Neutrophil (primary cell): ENCODE data around the gene NARF.

Experiments used
- H3K27ac ChIP-seq: fragments of 200-600 bp; sonication (generic); 2 replicates; pipeline ENCODE4 v1.5.1; 2016; ENCODE audit warnings: mild to moderate bottlenecking, moderate library complexity
- H3K27me3 ChIP-seq: fragments of 200-600 bp; sonication (generic); 2 replicates; pipeline ENCODE4 v1.6.0; 2016; ENCODE audit warnings: mild to moderate bottlenecking
- H3K36me3 ChIP-seq: fragments of 200-600 bp; sonication (generic); 2 replicates; pipeline ENCODE4 v1.5.1; 2017
- H3K4me1 ChIP-seq, 2 experiments: fragments of 200-600 bp in 1 of 2; sonication (generic) in 1 of 2; 1 replicate in 1 of 2; 2 replicates in 1 of 2; pipeline versions ENCODE4 v1.5.1 to v1.6.1; 2013 to 2016; ENCODE audit warnings: low read depth in 1 of 2, low read length in 1 of 2, mild to moderate bottlenecking in 1 of 2, moderate library complexity in 1 of 2; ENCODE audit not compliant: control insufficient read depth in 1 of 2, insufficient read depth in 1 of 2
- H3K4me3 ChIP-seq, 2 experiments: fragments of 200-600 bp in 1 of 2; sonication (generic) in 1 of 2; 1 replicate in 1 of 2; 2 replicates in 1 of 2; pipeline ENCODE4 v1.5.1; 2013 to 2016; ENCODE audit warnings: low read depth in 1 of 2, low read length in 1 of 2, mild to moderate bottlenecking in 1 of 2, moderate library complexity in 1 of 2
- H3K9me3 ChIP-seq: fragments of 200-600 bp; sonication (generic); 2 replicates; pipeline ENCODE4 v1.5.1; 2016
- TF ChIP-seq, protein P1 (sequence below): fragments of 200-600 bp; sonication (generic); IDR thresholded peaks from 2 replicates; pipeline ENCODE4 v1.5.1; 2016; ENCODE audit warnings: antibody characterized with exemption

The NARF gene

DNA sequence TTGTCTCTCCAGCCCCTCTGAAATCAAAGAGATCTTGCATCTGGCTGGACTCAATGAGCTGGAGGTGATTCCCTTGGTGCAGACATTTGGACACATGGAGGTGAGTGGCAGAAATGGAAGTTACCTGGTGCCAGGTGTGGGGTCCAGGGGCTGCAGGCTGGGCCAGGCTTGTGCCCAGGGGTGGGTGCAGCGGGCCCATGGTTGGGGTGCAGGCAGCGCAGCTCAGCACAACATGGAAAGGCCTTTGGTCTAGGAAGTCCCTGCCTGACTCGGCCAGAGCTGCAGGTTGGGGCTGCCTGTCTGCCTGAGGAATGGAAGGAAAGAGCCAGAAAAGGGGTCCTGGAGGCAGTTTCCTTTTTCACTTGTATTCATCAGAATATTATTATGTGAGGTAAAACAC lies 30.0 kb upstream of the NARF start:
- no peak overlapping the region for H3K27ac ChIP-seq
- H3K27me3 ChIP-seq, result no peaks in the 10 kb centered on the region
- H3K36me3 ChIP-seq, result no peaks in the 10 kb centered on the region
- TF ChIP-seq, protein P1, sequence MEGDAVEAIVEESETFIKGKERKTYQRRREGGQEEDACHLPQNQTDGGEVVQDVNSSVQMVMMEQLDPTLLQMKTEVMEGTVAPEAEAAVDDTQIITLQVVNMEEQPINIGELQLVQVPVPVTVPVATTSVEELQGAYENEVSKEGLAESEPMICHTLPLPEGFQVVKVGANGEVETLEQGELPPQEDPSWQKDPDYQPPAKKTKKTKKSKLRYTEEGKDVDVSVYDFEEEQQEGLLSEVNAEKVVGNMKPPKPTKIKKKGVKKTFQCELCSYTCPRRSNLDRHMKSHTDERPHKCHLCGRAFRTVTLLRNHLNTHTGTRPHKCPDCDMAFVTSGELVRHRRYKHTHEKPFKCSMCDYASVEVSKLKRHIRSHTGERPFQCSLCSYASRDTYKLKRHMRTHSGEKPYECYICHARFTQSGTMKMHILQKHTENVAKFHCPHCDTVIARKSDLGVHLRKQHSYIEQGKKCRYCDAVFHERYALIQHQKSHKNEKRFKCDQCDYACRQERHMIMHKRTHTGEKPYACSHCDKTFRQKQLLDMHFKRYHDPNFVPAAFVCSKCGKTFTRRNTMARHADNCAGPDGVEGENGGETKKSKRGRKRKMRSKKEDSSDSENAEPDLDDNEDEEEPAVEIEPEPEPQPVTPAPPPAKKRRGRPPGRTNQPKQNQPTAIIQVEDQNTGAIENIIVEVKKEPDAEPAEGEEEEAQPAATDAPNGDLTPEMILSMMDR, result no peak
- H3K4me1 ChIP-seq, result no peaks in the 10 kb centered on the region
- no peaks in the 10 kb centered on the region for H3K9me3 ChIP-seq
- H3K4me3 ChIP-seq, result no peak overlapping the region

DNA sequence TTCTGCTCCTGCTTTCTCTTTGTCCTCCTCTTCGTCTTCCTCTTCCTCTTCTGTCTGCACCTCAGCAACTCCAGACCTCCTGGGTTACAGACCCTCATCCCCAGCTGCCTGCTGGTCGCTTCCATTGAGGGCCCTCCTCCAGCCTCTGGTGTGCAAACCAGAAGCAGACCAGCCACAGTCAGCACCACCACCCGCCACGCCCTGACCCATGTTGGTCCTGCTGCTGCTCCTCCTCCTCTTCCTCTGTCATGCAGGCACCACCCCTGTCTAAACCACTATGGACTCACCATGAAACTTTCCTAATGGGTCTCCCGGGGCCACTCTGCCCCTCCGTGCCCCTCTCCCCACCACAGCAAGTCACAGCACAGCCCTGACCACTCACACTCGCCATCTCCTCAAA lies 28.7 kb upstream of the NARF start:
- H3K9me3 ChIP-seq, result no peaks in the 10 kb centered on the region
- no peak overlapping the region for H3K4me3 ChIP-seq
- H3K27me3 ChIP-seq, result no peaks in the 10 kb centered on the region
- H3K36me3 ChIP-seq, result peaks cover 5% of the 10 kb centered on the region
- H3K27ac ChIP-seq, result no peak overlapping the region
- no peaks in the 10 kb centered on the region for H3K4me1 ChIP-seq
- TF ChIP-seq, protein P1, result no peak

DNA sequence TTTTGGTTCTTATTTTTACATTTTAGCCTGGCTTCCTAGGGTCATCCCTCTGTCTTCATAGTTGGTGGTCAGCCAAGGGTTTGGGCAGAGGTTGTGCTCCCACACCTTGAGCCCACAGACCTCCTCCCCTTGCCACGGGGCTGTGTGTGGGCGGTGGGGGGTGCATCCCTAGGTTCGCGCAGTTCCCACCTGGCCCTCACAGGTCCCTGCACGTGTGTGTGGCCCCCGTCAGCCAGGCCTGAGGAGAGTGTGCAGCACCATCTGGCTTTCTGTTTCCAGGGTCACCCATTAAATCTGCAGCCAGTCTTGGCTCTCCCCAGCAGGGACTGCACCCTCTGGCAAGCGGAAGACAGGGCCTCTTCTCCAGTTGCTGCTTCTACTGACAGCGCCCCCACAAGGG lies 26.5 kb upstream of the NARF start:
- no peak overlapping the region for H3K4me3 ChIP-seq

DNA sequence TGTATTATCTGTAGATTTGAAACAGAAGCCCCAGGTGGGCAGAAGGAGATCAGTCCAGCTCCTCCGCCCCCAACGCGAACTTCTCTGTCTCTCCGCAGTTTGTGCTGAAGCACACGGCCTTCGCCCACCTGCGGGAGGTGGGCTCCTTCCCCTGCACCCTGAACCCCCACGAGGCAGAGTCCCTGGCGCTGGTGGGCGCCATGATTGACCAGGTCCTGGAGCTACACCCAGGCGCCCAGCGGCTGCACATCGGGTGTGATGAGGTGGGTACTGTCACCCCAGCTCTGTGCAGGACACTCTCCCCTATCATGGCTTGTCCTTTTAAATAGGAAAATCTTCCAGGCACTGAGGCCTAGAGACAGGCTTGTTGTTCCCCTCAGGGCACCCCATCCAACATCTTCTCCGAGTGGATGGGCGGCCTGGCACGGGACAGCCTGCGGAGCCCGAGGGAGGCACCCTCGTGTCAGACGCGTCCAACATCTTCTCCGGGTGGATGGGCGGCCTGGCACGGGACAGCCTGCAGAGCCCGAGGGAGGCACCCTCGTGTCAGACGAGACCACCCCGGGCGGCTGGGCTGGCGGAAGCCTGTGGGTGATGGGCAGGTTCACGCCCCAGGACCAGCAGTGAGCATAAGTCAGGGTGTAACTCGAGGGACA lies 24.9 kb upstream of the NARF start:
- peaks cover 36% of the 10 kb centered on the region for H3K36me3 ChIP-seq
- H3K9me3 ChIP-seq, result no peaks in the 10 kb centered on the region
- TF ChIP-seq, protein P1, result no peak
- H3K4me1 ChIP-seq, result no peaks in the 10 kb centered on the region
- H3K27me3 ChIP-seq, result no peaks in the 10 kb centered on the region
- H3K4me3 ChIP-seq, result no peak overlapping the region
- H3K27ac ChIP-seq, result no peak overlapping the region

More for the DNA sequence above, 26.5 kb upstream of the NARF start:
- H3K27ac ChIP-seq, result no peak overlapping the region
- H3K4me1 ChIP-seq, result no peaks in the 10 kb centered on the region
- TF ChIP-seq, protein P1, result no peak
- H3K9me3 ChIP-seq, result no peaks in the 10 kb centered on the region
- no peaks in the 10 kb centered on the region for H3K27me3 ChIP-seq
- peaks cover 26% of the 10 kb centered on the region for H3K36me3 ChIP-seq

DNA sequence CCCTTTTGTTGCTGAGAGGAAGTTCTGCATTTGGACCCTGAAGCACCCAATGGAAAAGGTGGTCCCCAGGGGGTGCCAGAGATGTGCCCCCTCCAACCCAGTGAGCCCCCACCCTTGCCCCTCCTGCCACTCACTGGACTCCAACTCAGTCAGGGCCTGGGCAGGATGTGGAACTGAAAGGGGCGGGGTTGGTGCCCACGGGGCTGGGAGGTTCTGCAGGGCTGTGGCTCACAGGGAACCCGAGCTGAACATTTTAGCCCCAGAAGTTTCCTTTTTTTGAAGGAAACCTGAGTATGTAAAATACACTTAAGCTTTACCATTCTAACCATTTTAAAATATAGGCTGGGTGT lies 24.4 kb upstream of the NARF start:
- TF ChIP-seq, protein P1, result no peak
- Histone ChIP-seq H3K36me3 (peaks cover 41% of the 10 kb centered on the region), H3K27ac (no peak overlapping the region), H3K9me3 (no peaks in the 10 kb centered on the region), H3K4me1 (peaks cover 0 to under 1% of the 10 kb centered on the region in 2 experiments), H3K4me3 (no peak overlapping the region), H3K27me3 (no peaks in the 10 kb centered on the region)

DNA sequence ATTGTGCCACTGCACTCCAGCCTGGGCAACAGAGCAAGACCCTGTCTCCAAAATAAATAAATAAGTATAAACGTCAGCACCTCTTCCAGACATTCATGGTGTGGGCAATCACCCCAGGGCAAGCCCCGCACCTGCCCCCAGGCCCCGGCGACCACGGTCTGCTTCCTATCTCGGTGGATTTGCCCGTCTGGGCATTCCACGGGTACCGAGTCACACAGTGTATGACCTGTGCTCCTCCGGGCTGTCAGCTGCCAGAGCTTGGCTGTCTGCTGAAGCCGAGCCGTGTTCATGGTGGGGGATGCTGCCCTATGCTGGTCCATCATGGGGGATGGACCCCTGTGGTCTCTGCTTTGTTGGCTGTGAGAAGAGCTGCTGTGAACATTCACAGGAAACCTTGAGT lies 23.4 kb upstream of the NARF start:
- Histone ChIP-seq H3K36me3 (peaks cover 51% of the 10 kb centered on the region), H3K4me1 (peaks cover 9% of the 10 kb centered on the region in 2 experiments), H3K27me3 (no peaks in the 10 kb centered on the region), H3K4me3 (no peak overlapping the region), H3K27ac (no peak overlapping the region), H3K9me3 (no peaks in the 10 kb centered on the region)
- TF ChIP-seq, protein P1, result no peak
